ENCODE data around the gene PEA15.

Gene PEA15

GRCh38 chr1:160178731-160179130 is 26.5 kb upstream of the PEA15 start:
- no peak for DNase-seq (ENCODE audit: low spot score)

- no peak for DNase-seq (ENCODE audit: low spot score)
Measured at GRCh38 chr1:160179336-160179735, 25.8 kb upstream of the PEA15 start.

GRCh38 chr1:160186246-160186645 is 18.9 kb upstream of the PEA15 start:
- DNase-seq (ENCODE audit: low spot score), result no peak

- DNase-seq (ENCODE audit: low spot score), result no peak
Measured at GRCh38 chr1:160186729-160187128, 18.5 kb upstream of the PEA15 start.

GRCh38 chr1:160187407-160187806 is 17.8 kb upstream of the PEA15 start:
- no peak for DNase-seq (ENCODE audit: low spot score)

- DNase-seq (ENCODE audit: low spot score), result no peak
Measured at GRCh38 chr1:160188341-160188740, 16.8 kb upstream of the PEA15 start.

GRCh38 chr1:160189649-160190625 is 15.2 kb upstream of the PEA15 start, which contains the start of gene CASQ1:
Gene CASQ1, plus strand, starts transcription at chr1:160190575. Its CDS starts 177 bp downstream, at chr1:160190752.
- DNase-seq (ENCODE audit: low spot score), result no peak

GRCh38 chr1:160191756-160192155 is 13.4 kb upstream of the PEA15 start:
- no peak for DNase-seq (ENCODE audit: low spot score)

GRCh38 chr1:160192234-160192633 is 12.9 kb upstream of the PEA15 start:
- DNase-seq (ENCODE audit: low spot score), result no peak

GRCh38 chr1:160193091-160193819 is 11.9 kb upstream of the PEA15 start:
- peak; percentile 84 for DNase-seq (ENCODE audit: low spot score)

- DNase-seq (ENCODE audit: low spot score), result no peak
Measured at GRCh38 chr1:160193832-160194736, 11.1 kb upstream of the PEA15 start.

- no peak for DNase-seq (ENCODE audit: low spot score)
Measured at GRCh38 chr1:160194737-160195059, 10.5 kb upstream of the PEA15 start.

GRCh38 chr1:160196143-160196542 is 9.0 kb upstream of the PEA15 start:
- DNase-seq (ENCODE audit: low spot score), result no peak

- no peak for DNase-seq (ENCODE audit: low spot score)
Measured at GRCh38 chr1:160197231-160197630, 8.0 kb upstream of the PEA15 start.

- DNase-seq (ENCODE audit: low spot score), result no peak
Measured at GRCh38 chr1:160200786-160201185, 4.4 kb upstream of the PEA15 start.

GRCh38 chr1:160204526-160205241 is 500 bp upstream of the PEA15 start:
- no peak for DNase-seq (ENCODE audit: low spot score)

GRCh38 chr1:160206036-160206389 is 829 bp downstream of the PEA15 start:
- DNase-seq (ENCODE audit: low spot score), result no peak

- no peak for DNase-seq (ENCODE audit: low spot score)
Measured at GRCh38 chr1:160206421-160207117, 1.4 kb downstream of the PEA15 start.

GRCh38 chr1:160207118-160207650 is 2.0 kb downstream of the PEA15 start:
- no peak for DNase-seq (ENCODE audit: low spot score)

Measured in SK-N-DZ (cell line).